IPS-NIHi7 (cell line): Measurements from ENCODE around the gene MRPL46.

Experiments
- DNase-seq: peaks from one replicate; pipeline ENCODE4 v3.0.0; 2012; ENCODE audit warnings: mixed read lengths; ENCODE audit errors: extremely low spot score

Gene MRPL46

DNA sequence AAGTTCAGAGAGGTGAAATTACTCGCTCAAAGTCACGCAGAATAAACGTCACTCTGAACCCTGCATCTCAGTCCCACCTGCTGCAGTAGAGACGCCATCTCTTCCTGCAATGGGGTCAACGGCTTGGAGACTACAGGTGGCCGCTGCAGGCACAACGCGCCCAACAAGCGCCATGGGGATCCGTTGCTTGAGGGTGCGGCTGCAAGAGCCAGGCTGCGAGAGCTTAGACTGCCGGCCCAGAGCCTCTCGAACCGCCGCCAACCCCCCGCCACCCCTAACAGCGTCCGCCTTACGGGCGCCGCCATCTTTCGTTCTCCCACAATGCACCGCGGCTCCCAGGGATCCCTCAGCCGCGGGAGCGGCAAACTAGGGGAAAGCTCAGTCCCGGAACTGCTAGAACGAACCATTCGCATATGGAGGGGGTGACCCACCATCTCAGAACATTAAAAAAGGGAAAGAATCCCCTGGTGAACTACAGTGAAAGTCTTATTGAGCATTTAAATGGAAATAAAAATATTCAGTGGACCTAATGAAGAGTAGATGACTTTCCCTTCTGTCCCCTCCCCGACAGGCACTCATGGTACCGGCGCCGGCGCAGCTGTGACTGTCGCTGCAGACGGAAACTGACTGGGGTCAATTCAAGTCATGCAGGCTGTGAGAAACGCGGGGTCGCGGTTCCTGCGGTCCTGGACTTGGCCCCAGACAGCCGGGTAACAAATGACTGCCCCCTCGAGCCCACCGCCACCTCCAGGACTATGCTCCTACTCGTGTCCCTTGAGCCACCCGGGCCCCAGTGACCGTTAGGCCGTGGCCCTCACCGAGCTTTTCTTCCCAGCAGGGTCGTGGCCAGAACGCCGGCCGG lies at the start of gene MRPL46, which contains the start of gene MRPS11:
Gene MRPL46 (minus strand): TSS at position 316 of the 862 bp plus-strand sequence. CDS start 11 bp downstream, at position 305.
Gene MRPS11 (plus strand): TSS at position 636 of the 862 bp plus-strand sequence. CDS start 10 bp downstream, at position 646.
- peak; percentile 90 for DNase-seq

DNA sequence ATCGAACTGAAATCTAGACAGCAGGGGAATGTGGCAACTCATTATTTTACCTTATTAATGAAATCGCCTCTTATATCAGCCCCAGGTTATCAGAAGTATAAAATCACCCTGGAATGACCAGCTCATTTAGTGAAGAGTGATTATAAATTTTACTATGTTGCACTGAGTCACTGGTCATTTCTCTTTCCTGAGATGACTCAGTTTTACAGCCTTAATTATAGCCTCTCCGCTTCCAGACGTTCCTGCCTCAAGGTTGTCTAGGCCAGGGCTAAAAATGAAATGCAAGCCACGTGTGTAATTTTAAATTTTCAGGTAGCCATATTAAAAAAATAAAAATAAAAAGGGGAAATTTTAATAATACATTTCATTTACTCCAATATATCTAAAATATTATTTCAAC lies 46.0 kb upstream of the MRPL46 start:
- no peak for DNase-seq

DNA sequence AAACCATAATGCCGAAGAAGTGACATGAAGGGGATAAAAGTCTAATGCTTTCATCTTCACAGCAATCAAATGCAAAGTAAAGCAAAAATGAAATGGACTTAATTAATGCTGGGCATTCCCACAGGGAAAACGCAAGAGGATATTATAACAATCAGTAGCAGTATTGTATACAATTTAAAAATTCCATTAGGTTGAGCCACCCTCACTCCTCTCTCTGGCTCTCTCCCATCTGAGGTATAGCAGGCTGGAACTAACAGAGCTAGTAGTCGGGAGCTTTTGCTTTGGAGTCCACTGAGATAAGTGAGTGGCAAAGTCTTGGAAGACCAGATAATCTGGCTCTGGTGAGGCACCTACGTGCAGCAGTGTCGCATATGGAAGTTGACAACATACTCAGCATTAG lies 45.4 kb upstream of the MRPL46 start:
- DNase-seq: no peak

DNA sequence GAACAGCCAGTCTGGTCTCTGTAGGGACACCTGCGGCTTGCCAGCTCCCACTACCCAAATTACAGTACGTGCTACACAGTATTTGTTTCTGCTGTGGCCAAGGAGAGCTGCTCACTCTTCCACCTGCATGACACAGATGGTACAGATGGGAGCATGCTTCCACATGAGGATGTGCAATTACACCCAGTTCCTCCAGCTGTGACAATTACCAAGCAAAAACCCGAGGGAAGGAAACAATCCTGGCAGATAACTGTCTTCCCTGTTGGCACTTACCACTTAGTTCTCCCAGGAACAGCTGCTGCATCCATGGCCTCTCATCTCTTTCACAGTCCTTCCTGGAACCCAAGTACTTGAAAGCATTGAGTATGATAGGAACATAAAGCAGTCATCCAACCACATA lies 44.9 kb upstream of the MRPL46 start:
- no peak for DNase-seq

DNA sequence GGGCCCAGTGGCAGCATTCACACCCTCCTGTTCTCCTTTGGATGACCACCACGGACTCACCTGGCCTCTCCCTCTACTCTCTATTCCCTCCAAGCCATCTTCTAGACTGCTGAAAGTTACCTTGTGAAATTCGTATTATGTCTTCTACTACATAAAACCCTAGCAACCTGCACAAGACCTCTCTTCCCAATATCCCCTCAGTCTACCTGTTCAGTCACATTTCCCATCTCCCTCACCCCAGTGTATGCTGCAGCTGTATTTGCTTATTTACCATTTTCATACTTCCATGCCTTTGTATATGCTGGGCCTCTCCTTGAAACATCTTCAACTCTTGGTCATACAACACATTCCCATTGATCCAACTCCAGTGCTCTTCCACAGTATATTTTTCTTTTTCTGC lies 44.0 kb upstream of the MRPL46 start:
- no peak for DNase-seq

DNA sequence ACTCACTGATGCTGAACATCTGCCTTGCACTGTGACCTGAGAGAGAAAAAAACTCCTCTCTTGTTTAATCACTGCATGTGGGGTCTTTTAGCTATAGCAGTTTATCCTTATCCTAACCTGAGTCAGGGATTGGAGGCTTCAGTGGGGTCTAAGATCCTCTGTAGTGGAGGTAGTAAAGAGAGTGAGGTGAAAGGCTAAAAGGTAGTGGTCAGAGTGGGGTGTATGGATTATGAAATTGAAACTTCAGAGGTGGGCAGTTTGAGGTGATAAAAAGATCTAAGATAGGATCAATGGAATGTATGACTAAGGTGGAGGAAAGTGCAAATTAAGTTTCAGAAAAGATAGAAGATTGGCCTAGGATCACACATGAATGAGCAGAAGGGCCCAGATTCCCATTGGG lies 42.8 kb upstream of the MRPL46 start:
- DNase-seq: no peak

DNA sequence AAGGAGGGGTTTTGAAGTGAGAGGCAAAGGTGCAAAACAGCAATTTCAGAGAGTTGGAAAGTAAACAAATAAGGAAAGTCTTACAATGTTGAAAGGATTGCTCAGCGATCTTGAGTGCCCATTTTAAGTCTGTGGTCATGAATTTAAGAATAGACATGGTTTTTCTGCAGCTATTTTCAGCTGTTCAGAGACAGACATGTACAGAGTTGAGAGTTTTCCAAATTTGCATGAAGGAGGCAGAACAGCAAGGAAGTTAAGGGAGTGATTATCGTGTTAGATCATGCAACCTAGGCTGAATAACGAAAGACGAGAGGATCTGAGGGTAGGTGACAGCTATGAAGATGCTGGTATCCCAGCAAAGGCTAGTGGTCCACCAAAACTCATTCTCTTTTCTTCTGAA lies 42.1 kb upstream of the MRPL46 start:
- no peak for DNase-seq

DNA sequence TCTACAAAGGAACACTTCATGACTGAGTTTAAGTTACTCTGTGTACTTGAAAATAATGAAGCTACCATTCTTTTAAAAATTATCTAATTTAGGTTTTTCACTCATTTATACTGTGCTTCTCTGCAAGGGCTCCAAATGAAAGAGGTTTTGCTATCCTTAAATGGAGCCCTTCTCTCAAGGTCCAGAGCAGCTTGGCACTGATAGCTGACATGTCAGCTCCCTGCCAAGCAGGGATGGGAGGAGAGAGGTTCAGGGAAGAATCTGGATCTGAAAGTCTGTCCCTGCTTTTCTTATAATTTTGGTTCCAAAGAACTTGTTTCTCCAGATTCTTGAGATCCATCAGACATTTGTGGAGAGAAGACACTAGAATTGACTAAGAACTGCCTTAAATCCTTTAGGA lies 39.4 kb upstream of the MRPL46 start:
- no peak for DNase-seq

DNA sequence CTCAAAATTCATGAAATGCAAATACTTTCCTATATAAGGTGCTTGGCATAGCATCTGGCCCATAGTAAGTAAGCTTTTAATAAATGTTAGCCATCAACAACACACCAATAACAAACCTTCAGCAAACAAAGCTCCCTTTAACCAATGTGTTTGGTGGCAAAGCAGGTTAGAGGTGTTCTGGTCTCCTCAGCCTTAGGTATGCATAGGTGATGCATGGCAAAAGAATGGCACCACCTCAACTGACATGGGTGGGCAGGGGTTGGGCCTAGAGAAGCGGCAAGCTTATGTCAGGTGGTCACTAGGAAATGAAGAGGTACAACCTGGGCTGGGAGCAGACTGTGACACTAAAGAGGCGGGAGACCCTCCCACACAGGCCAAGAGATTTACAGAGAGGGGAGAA lies 38.5 kb upstream of the MRPL46 start:
- no peak for DNase-seq

DNA sequence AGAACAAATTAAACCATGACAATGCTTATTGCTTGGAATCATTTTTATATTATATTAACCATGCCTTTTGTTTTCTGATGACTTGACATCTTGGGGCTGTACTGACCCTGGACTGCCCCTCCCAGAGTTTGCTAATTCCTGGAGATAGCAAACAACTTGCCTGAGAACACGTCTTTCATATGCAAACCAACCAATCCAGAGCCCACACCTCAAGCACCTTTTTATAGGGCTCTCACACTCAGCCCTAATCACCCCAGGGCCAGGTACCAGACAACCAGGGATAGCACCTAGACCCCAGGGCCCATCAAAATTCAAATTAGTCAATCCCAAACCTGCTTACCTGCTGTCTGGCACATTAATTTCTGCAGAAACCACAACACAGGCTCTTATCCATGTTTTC lies 37.3 kb upstream of the MRPL46 start:
- no peak for DNase-seq

DNA sequence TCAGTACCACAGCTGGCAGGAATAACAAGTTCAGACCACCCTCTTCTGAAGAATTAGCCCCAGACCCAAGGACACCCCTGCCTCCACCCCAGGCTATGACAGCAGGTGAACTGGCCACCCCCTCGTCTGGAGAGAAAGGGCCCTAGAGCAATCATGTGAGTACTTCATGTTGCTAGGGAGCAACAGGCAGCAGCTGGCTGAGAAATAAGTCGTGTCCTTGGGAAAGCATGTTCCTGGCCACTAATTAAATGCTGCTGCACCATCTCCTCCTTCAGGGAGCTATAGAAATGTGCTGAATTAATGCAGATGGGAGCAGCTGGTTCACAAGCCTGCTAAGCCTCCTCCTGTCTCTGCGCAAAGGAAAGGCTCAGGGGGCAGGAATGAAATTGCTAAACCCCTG lies 31.8 kb upstream of the MRPL46 start:
- no peak for DNase-seq

DNA sequence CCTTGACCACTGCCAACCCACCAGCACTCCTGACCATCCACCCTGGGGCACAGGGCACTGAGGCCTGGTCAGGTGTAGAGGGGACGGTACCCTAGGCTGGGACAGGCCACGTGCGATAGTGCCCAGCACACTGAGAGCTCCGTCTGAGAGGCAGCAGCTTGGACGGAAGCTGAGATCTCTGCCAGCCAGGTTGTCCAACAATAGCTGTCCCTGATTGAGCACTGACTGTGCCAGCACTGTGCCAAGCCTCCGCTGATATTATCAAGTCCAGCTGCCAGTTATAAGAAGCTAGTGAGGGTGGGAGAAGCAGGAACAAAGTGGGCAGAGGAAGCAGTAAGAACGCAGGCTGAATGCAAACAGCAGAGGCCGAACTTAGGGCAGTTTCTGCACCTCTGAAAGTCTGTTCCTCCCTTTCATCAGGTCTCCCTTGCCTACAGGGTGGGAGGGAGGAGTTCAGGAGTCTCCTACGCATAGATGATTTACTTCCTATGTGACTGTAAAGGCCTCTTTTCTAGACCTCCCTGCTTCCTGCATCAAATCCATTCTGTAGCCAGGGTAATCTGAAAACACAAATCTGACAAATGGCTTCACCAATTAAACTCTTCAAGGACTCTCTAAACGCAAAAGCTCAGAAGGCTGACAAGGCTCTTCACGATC lies 30.0 kb upstream of the MRPL46 start:
- no peak for DNase-seq

DNA sequence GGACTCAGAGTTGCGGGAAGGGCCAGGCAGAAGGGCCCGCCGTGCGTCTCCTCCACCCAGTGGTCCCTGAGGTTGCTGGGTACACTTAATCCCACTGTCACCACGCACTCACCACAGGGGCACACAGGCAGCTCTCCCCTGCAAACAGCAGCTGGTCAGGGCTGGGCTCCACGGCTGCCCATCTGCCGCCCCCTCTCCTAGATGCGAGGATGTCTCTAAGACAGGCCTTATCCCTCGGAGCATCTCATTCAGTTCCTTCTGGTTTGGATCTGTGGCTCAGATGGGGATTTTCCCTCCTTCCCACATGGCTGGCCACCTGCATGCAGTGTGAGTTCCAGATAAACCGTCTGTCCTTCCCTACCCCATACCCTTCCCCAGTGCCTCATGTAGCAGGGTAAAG lies 26.7 kb upstream of the MRPL46 start:
- no peak for DNase-seq

DNA sequence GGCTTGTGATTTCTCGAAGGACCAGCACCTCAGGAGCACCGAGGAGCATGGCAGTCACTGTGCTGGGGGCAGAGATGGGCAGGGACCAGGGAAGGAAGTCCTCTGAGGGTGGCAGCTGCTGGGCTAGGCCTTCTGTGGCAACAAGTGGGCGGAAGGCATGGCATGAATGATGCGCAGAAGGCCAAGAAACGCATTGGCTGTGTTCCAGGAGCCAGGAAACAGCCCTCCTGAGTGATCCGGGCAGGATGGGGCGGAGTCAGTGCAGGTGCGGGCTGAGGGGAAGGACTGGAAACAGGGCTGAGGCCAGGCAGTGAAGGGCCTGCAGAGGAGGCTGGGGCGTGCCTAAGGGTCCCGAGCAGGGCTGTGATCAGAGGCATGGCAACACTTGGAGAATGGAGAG lies 24.0 kb upstream of the MRPL46 start:
- peak; percentile 38 for DNase-seq

DNA sequence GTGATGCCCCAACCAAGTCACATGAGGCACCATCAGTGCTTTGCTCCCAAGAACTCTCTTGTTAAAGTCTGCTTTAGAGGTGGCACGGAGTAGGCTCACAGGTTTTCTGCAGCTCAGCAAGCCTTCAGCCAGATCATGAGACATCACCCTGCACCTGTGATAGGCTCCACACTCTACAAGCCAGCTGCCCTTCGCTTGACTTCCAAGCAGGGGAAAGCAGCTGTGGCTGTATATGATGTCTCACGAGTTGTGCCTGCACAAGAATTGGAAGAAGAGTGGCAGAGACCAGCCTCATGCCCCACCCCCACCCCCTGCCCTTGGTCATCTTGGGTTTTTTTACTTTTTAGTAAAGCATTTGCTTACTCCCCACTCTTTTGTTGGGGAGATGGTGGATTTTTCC lies 22.8 kb upstream of the MRPL46 start:
- no peak for DNase-seq

DNA sequence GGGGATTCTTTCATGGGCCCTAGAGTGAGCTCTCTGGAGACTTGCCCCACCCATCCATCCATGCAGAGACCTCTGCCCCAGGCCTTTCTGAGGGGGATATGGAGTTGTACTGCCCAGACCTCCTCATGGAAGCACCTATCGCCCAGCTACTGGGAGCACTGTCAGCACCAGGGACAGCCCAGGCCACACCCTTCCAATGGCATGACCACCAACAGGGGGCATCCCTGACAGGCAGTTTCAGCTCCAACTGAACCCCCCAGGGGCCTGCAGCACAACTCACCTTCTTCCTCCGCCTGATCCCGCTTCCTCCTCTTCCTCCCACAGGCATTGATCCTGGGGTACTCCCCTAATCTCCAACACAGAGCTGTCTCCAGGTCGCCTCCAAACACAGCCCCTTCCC lies 22.1 kb upstream of the MRPL46 start:
- DNase-seq: peak; percentile 61

DNA sequence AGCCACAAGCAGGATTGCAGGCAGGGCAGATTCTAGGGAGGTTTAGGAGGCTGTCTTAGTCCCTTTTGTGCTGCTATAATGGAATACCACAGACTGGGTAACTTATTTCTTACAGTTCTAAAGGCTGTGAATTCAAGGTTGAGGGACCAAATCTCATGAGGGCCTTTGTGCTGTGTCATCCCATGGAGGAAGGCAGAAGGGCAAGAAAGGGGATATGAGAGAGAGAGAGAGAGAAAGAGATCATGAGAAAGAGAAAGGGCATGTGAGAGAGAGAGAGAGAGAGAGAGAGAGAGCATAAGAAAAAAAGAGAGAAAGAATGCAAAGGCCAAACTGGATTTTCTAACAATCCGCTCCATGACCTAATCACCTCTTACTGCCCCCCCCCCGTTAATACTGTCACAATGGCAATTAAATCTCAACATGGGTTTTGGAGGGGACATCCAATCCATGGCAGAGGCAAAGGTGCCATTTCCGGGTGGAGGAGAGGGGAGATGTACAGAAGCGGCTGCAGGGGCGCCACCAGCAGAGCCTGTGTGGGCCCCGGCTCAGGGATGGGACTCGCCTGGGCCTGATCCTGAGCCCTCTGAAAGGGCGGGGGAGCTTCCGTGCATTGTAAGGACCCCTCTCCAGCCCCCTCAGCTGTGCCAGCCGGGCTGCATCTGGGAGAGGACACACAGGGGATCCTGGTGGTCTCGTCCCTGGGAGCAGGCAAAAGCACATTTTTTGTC lies 20.8 kb upstream of the MRPL46 start:
- DNase-seq: no peak

DNA sequence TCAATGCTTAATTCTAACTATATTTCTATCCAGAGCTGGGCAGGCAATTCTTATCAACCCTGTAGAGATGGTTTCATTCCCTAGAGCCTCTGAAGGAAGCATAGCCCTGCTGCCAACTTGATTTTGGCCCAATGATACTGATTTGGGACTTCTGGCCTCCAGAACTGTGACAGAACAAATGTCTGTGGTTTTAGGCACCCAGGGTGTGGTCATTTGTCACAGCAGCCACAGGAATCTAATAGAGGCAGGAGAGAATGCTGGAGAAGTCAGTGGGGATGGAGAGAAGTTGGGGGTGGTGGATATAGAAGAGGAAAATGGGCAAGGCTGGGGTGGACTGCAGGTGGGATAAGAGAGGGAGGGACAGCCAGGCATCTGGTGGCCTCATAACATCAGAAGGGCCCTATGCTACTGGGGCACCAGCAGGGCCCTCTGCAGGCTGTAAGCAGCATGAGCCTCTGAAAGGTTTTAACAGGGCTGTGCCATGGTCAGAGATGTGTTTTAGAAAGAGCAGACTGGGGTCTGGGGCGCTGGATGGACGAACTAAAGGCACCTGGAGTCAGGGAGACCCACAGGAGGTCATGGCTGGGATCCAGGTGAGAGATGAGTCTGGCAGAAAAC lies 20.1 kb upstream of the MRPL46 start:
- DNase-seq: no peak

DNA sequence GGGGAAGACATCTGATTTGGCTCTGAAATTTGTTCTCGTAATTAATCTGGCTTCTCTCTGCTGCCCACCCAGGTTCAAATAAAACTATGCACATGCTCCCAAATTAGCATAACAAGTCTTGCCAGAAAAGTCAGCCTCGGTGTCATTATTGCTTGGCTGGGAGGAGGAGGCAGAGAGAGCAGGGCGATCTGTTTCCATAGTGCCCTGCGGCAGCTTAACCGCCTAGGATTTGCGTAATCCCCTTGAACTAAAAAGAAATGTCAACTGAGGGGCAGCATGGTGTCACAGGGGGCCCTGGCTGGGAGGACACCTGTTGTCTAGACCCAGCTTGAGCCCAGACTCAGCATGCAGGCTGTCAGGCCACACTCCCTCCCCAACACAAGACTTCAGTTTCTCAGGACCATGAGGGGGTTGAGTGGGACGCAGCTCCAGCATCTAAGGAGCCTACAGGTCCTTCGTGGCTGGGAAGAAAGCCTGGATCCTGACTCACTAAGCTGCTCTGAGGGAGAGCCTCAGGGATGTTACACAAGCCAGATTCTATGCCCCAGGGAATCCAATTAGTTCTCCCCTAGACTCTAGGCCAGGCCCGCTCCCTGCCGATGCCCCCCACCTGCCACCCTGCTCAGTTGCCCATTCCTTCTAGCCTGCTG lies 17.6 kb upstream of the MRPL46 start:
- peak; percentile 55 for DNase-seq

DNA sequence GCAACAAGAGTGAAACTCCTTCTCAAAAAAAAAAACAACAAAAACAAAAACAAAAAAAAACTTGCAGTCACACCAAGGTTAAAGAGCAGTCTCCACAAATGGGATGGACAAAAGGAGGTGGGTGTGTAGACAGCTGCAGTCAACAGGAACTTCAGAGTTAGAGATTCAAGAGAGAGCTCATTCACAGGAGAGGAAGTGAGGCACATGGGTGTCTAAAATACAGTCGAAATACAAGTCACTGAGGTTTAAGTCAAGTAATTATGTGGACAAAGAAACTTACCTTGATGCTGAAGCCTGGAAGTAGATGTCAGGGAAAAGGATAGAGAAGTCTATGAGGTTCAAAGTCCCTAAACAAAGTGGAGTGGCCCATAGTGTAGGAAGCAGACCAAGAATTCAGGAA lies 15.1 kb upstream of the MRPL46 start:
- DNase-seq: no peak

DNA sequence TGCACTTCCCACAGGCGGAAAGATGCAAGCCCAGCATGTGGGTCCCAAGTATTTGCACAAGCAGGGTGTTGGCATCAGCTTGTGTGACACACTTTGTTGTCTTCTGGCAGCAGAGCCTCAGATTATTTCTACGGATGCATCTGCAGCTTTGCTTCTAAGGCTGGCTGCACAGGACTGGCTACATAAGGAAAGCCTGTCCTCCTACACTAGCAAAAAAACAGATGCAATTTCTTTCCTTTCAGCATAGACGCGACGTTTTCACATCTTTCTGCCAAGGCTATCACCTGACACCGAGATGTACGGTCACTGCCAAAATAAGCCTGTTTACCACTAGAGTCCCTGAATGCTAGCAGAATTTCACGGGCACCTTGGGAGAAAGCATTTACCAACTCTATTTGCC lies 13.8 kb upstream of the MRPL46 start:
- no peak for DNase-seq

DNA sequence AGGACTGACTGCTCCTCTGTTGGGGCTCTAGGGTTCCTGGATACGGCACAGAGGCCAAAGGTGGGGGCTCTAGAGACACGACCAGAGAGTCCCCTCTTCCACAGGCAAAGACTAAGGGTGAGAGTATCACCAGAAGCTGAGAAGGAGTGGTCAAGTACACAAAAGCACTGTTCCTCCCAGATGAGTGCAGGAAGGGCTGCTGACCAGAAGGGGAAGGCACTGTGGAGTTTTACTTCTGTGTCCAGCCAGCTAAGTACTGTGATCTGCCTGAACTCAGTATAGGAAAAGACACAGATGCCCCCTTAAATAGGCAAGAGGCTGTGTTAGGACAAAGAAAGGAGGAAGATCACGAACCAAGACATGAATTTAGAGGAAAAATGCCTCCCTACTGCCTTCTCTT lies 12.0 kb upstream of the MRPL46 start:
- DNase-seq: no peak
